ENCODE measurements around the gene PLXDC1. TPM values are rescaled to one million over a fixed set of nuclear protein-coding genes. Genes with fewer than 3 reads are reported as not detected.
A peak's percentile ranks its signal among the peaks of the same experiment; 100 is the strongest.

The PLXDC1 gene
- total RNA-seq, 6 experiments from 2014 or later = 0.11 to 1.6 (median 0.54) TPM

- peaks cover 0 to 8% (median 2%) of the 10 kb centered on the region in 4 donors for H3K4me1 ChIP-seq
- no peak overlapping the region for H3K27ac ChIP-seq
- no peak for DNase-seq
- H3K27me3 ChIP-seq = no peaks in the 10 kb centered on the region
- no CpG with 5 or more reads among the region's 2 CpGs for WGBS (ENCODE audit: insufficient coverage, low coverage, low lambda C conversion rate, missing lambda C conversion rate)
- intact Hi-C loops (cut with DNase I) = no loop called here
- no peak for TF ChIP-seq CTCF (IDR thresholded peaks at IDR 0.05)
- TF ChIP-seq POLR2A (IDR thresholded peaks at IDR 0.05) = no peak
- no peak overlapping the region for H3K4me3 ChIP-seq
- no peak for ATAC-seq
- no peaks in the 10 kb centered on the region for H3K36me3 ChIP-seq
- H3K9me3 ChIP-seq = no peaks in the 10 kb centered on the region
Observed at GRCh38 chr17:39113871-39114270, 37.6 kb downstream of the PLXDC1 start.

- no peaks in the 10 kb centered on the region for H3K9me3 ChIP-seq
- H3K4me3 ChIP-seq = no peak overlapping the region
- 31% methylated on average over 7 of the region's 19 CpGs for WGBS (ENCODE audit: insufficient coverage, low coverage, low lambda C conversion rate, missing lambda C conversion rate)
- intact Hi-C loops (cut with DNase I) = no loop called here
- DNase-seq = peak; percentile 84 to 93 (median 92)
- peak; percentile 96 to 99 (median 98) for ATAC-seq
- H3K36me3 ChIP-seq = no peaks in the 10 kb centered on the region
- no peaks in the 10 kb centered on the region for H3K27me3 ChIP-seq
- H3K27ac ChIP-seq = no peak overlapping the region
- H3K4me1 ChIP-seq = peaks cover 0 to 8% (median 2%) of the 10 kb centered on the region in 4 donors
- TF ChIP-seq CTCF (IDR thresholded peaks at IDR 0.05) = no peak
- no peak for TF ChIP-seq POLR2A (IDR thresholded peaks at IDR 0.05)
Observed at GRCh38 chr17:39110435-39111136, 40.9 kb downstream of the PLXDC1 start.

- intact Hi-C loops (cut with DNase I) = no loop called here
- WGBS (ENCODE audit: insufficient coverage, low coverage, low lambda C conversion rate, missing lambda C conversion rate) = 63% methylated on average over 2 of the region's 23 CpGs
Observed at GRCh38 chr17:39108461-39109375, 42.7 kb downstream of the PLXDC1 start.

GRCh38 chr17:39107973-39108372, 43.5 kb downstream of the PLXDC1 start:
- DNase-seq (no peak), ATAC-seq (no peak)
- TF ChIP-seq CTCF (IDR thresholded peaks at IDR 0.05) = no peak
- no peak for TF ChIP-seq POLR2A (IDR thresholded peaks at IDR 0.05)
- Histone ChIP-seq H3K4me3 (no peak overlapping the region), H3K27me3 (no peaks in the 10 kb centered on the region), H3K36me3 (no peaks in the 10 kb centered on the region), H3K9me3 (no peaks in the 10 kb centered on the region), H3K4me1 (peaks cover 0 to 8% (median 2%) of the 10 kb centered on the region in 4 donors), H3K27ac (no peak overlapping the region)
- 60% methylated on average over 2 of the region's 8 CpGs for WGBS (ENCODE audit: insufficient coverage, low coverage, low lambda C conversion rate, missing lambda C conversion rate)
- intact Hi-C loops (cut with DNase I) = no loop called here

More at GRCh38 chr17:39108461-39109375, 42.7 kb downstream of the PLXDC1 start:
- Histone ChIP-seq H3K27ac (no peak overlapping the region), H3K27me3 (no peaks in the 10 kb centered on the region), H3K4me3 (no peak overlapping the region), H3K9me3 (no peaks in the 10 kb centered on the region), H3K36me3 (no peaks in the 10 kb centered on the region), H3K4me1 (peaks cover 0 to 8% (median 2%) of the 10 kb centered on the region in 4 donors)
- ATAC-seq (no peak), DNase-seq (no peak)
- TF ChIP-seq POLR2A (IDR thresholded peaks at IDR 0.05) = no peak
- no peak for TF ChIP-seq CTCF (IDR thresholded peaks at IDR 0.05)

Measured in right lobe of liver (tissue), 6 donors.